H1 (cell line): ENCODE data around the gene MAML3. TPM values are rescaled to one million over a fixed set of nuclear protein-coding genes. Genes with fewer than 3 reads are reported as not detected.

Experiments
- ATF2 ChIP-seq: IDR thresholded peaks from 2 replicates; pipeline ENCODE4 v1.6.1; 2012; ENCODE audit warnings: low read length, inconsistent platforms
- CHD7 ChIP-seq: fragments of 300-600 bp; sonication (generic); IDR thresholded peaks from 2 replicates; pipeline ENCODE4 v1.7.1; 2012; ENCODE audit warnings: low read length, moderate library complexity, mild to moderate bottlenecking, inconsistent platforms; ENCODE audit not compliant: insufficient replicate concordance
- FOSL1 ChIP-seq: IDR thresholded peaks from 2 replicates; pipeline ENCODE4 v1.6.1; 2011; ENCODE audit warnings: mild to moderate bottlenecking, low read depth, low read length, moderate library complexity; ENCODE audit not compliant: insufficient read depth
- HDAC2 ChIP-seq, 2 experiments: fragments of 300-600 bp in 1 of 2; sonication (generic) in 1 of 2; IDR thresholded peaks; 2 replicates each; pipeline ENCODE4 v1.6.1; 2011 to 2012; ENCODE audit warnings: low read depth in 2 of 2, low read length in 2 of 2, mild to moderate bottlenecking in 2 of 2, moderate library complexity in 2 of 2, borderline replicate concordance in 1 of 2, inconsistent platforms in 1 of 2
- JUN ChIP-seq: IDR thresholded peaks from 2 replicates; pipeline ENCODE4 v1.6.1; 2011; ENCODE audit warnings: low read depth, mild to moderate bottlenecking, improper control_type of control experiment, low read length
- KDM1A ChIP-seq: fragments of 200-600, 300-600 bp; sonication (generic); IDR thresholded peaks from 2 replicates; pipeline ENCODE4 v1.7.1; 2016; ENCODE audit warnings: mild to moderate bottlenecking, low read length, borderline replicate concordance
- KDM4A ChIP-seq: IDR thresholded peaks from one replicate; pipeline ENCODE4 v1.7.1; 2012; ENCODE audit warnings: low read depth, mild to moderate bottlenecking, moderate library complexity, low read length, inconsistent platforms; ENCODE audit not compliant: severe bottlenecking
- SIX5 ChIP-seq: IDR thresholded peaks from 2 replicates; pipeline ENCODE4 v1.6.1; 2011; ENCODE audit warnings: mild to moderate bottlenecking, low read depth, low read length
- SUZ12 ChIP-seq: fragments of 200-600 bp; sonication (generic); IDR thresholded peaks from 2 replicates; pipeline ENCODE4 v1.6.1; 2012; ENCODE audit warnings: mild to moderate bottlenecking, inconsistent platforms, low read length, moderate library complexity, mixed read lengths
- TEAD4 ChIP-seq: IDR thresholded peaks from 2 replicates; pipeline ENCODE4 v1.6.1; 2012; ENCODE audit warnings: low read depth, low read length, inconsistent platforms, mixed read lengths
- polyA plus RNA-seq, 7 experiments: library from polyadenylated mRNA; depleted of rRNA in 3 of 7; stranded (reverse) in 5 of 7; unstranded in 2 of 7; fragments of >200 nt in 5 of 7; fragments of 200-250 nt in 2 of 7; gene quantifications; 1 replicate in 5 of 7; 2 replicates in 1 of 7; 4 replicates in 1 of 7; pipeline versions ENCODE4 v1.2.1 to v1.2.3, GENCODE V29; 2011 to 2013; ENCODE audit warnings: missing spikeins in 2 of 7, mixed read lengths in 2 of 7
- total RNA-seq: library from RNA; stranded (reverse); fragmentation: NEBNext Ultra II Directional; extraction: Animal tissue kit (Norgen Biotek cat#: 25700); gene quantifications from 2 replicates; pipeline ENCODE4 v1.2.1, GENCODE V29; 2021

Gene MAML3
- total and polyA plus RNA-seq, 2 of the 8 experiments (the other 6 are each of a cell fraction or from before 2014, with no cell fraction given) = 2.1 to 5.7 TPM

GRCh38 chr4:139912445-139912844 lies 241.5 kb downstream of the MAML3 start (continued):
- no peak for TF ChIP-seq CHD7
- TF ChIP-seq KDM1A = no peak
- TF ChIP-seq TEAD4 = no peak
- TF ChIP-seq FOSL1 = no peak
- no peak for TF ChIP-seq KDM4A
- TF ChIP-seq SUZ12 = no peak
- TF ChIP-seq ATF2 = no peak
- TF ChIP-seq SIX5 = no peak
- no peak for TF ChIP-seq HDAC2 (IDR thresholded peaks at IDR 0.05; ENCODE audit: borderline replicate concordance in 1 of 2, low read depth in 2 of 2, low read length in 2 of 2)
- no peak for TF ChIP-seq JUN
